Diencephalon (tissue), 1 donor: ENCODE measurements around the gene FCRLA. TPM values are rescaled to one million over a fixed set of nuclear protein-coding genes. Genes with fewer than 3 reads are reported as not detected.

Source experiments
- small RNA-seq: library from RNA; depleted of rRNA; stranded (forward); fragments of <200 nt; gene quantifications from one replicate; pipeline ENCODE3, GENCODE V24; 2014
- total RNA-seq: library from RNA; depleted of rRNA; stranded (reverse); fragments of >200 nt; gene quantifications from one replicate; pipeline ENCODE4 v1.2.3, GENCODE V29; 2014

The FCRLA gene, protein sequence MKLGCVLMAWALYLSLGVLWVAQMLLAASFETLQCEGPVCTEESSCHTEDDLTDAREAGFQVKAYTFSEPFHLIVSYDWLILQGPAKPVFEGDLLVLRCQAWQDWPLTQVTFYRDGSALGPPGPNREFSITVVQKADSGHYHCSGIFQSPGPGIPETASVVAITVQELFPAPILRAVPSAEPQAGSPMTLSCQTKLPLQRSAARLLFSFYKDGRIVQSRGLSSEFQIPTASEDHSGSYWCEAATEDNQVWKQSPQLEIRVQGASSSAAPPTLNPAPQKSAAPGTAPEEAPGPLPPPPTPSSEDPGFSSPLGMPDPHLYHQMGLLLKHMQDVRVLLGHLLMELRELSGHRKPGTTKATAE
- total RNA-seq = not detected

DNA sequence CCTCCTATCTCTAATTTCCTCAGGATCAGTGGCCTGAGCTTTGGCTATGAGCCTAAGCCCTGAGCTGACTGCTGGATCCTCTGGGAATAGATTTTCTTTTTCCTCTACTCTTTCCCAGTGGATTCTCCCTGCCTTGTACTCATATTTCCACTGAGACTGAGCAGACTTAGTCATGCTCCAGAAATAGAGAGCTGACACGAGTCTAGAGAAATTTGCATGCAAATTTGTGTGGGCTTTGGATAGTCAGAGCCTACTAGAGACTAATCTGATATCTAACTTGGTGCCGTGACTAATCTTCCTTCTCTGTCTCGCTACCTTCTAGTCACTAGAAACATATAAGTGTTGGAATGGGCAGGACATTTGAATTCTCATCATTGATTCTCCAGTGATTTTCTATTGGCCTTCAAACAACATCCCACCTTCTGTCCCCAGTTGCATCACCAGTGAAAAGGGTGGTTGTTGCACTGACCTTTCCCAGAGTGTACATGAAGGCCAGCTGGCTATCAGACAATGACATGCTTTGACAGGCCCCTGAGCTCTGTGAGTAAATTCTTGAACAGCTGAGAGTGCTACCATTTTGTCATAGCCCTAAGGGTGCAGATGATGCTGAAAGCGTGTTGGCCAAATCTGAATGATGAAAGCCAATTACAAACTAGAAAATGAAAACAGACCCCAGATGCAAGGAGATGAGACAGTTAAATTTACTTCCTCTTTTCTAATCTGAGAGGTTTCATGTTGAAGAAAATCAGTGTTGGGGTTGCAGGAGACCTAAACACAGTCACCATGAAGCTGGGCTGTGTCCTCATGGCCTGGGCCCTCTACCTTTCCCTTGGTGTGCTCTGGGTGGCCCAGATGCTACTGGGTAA, at the start of gene FCRLA:
Gene FCRLA, plus strand, starts transcription at position 748 of the 866 bp plus-strand sequence. Its CDS starts 36 bp downstream, at position 784.

DNA sequence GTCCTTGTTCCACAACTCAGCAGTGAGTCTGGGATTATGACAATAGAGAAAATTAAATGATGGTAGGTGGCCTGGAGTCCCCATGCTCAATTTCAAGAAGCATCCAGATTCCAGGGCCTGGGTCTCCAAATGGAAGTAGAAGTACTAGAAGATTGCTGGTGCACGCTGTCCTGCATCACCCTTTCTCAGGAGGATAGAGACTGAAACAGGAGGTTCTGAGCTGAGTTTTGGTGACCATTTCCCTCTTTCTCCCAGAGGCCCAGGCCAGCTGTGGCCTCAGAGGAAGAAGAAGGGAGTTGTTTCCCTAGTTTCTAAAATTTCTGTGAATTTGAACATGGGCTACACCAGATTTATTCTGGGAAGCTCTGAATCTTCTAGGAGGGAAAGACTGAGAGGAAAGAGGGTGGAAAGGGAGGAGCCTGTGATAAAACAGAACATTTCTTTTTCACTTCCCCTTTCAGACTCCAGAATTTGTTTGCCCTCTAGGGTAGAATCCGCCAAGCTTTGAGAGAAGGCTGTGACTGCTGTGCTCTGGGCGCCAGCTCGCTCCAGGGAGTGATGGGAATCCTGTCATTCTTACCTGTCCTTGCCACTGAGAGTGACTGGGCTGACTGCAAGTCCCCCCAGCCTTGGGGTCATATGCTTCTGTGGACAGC, 44.2 kb upstream of the FCRLA start, which contains the start of gene FCGR2B:
Gene FCGR2B, plus strand, starts transcription at position 460 of the 656 bp plus-strand sequence. Its CDS starts 99 bp downstream, at position 559.

DNA sequence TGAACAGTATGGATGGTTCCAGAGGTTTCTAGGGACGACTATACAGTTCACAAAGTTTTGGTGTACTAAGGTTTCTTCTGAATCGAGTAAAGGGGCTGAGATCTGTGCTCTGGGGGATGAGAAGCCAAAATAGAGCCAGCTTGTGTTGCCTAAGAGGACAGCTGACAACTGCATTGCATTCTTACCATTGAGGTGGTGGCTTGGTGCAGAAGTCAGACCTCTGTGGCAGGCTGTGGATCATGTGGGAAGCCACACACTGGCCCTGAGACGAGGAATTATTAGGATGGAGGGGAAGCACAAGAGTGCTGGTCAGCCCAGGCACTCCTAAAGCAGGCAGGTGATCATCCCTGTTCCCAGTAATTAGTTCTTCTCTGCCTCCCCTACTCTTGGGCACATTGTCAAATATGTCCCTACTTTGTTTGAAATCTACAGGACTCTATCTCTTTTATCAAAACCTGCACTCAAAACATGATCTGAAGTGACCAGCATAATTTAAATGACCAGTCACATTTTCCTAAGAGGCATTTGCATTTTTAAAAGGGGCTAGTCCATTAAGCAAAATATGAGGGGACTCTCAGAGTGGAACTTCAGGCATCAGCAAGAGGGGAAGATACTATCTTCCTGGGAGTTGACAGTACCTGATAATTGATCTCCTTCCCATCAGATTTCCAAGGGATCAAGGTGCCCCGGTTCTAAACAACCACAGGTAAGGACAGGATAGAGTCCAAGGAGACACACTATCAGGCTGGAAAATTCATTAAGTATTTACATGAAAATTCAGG, 14.1 kb downstream of the FCRLA start, which contains the start of gene FCRLB:
Gene FCRLB, plus strand, starts transcription at position 589 of the 782 bp plus-strand sequence. CDS start 1,129 bp downstream, outside the sequence.

DNA sequence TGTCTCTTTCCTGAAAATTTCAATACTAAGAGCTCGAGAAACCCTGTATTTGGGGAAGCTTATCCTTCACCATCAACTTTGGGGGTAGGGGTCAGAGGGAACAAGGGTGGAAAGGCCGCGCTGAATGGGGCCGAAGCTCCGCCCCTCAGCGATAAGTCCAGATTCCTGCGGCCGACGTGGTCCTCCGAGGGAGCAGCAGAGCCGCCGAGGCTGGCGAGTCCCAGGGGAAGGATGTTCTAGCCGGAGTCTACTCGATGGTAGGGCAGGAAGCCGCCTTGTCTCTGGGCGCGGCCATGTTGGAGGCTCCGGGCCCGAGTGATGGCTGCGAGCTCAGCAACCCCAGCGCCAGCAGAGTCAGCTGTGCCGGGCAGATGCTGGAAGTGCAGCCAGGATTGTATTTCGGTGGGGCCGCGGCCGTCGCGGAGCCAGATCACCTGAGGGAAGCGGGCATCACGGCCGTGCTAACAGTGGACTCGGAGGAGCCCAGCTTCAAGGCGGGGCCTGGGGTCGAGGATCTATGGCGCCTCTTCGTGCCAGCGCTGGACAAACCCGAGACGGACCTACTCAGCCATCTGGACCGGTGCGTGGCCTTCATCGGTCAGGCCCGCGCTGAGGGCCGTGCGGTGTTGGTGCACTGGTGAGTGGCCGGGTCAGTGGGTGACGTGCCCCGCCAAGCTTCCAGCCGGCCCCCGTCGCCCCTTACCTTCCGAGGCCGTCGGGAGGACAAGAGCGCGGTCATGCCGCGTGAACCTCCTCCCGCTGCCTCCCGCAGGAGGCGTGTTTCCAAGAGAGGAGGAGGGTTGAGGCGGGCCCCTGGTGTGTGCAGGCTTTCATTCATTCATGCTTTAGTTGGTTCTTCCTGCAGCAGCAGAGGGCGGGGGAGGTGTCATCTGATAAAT, 42.7 kb downstream of the FCRLA start, which contains the start of gene DUSP12:
Gene DUSP12, plus strand, starts transcription at position 278 of the 899 bp plus-strand sequence. Its CDS starts 16 bp downstream, at position 294.

Small RNA genes within 50 kb of the gene (small RNA-seq; reads per million reads assigned to genes)
- not detected for gene RF00019
- gene RN7SL466P = not detected

Other genes starting within 250 kb of the FCRLA start
- 15.5 TPM for gene FCGR2A, start 201.8 kb upstream of the FCRLA start, total RNA-seq
- gene HSPA6, start 182.7 kb upstream of the FCRLA start, total RNA-seq = 1.2 TPM
- gene FCGR3A, start 157.4 kb upstream of the FCRLA start, total RNA-seq = 11.1 TPM
- gene FCGR3B, start 76.1 kb upstream of the FCRLA start, total RNA-seq = 1.6 TPM
- 0.46 TPM for gene FCGR2B, start 44.1 kb upstream of the FCRLA start, total RNA-seq
- 1.4 TPM for gene FCRLB, start 14.3 kb downstream of the FCRLA start, total RNA-seq
- 46.1 TPM for gene DUSP12, start 42.6 kb downstream of the FCRLA start, total RNA-seq
- 34.8 TPM for gene ATF6, start 59.1 kb downstream of the FCRLA start, total RNA-seq